Measurements from ENCODE around the gene ROBO1. TPM values are rescaled to one million over a fixed set of nuclear protein-coding genes. Genes with fewer than 3 reads are reported as not detected.

ROBO1 gene
- total RNA-seq, 1 donor from 2014 or later, result 20.8 TPM

GRCh38 chr3:79368403-79368802, 399.4 kb downstream of the ROBO1 start:
- DNase-seq (ENCODE audit: low read depth), result peak; percentile 88

GRCh38 chr3:79367803-79368202, 400.0 kb downstream of the ROBO1 start:
- no peaks in the 10 kb centered on the region for H3K36me3 ChIP-seq (ENCODE audit: control insufficient read depth, insufficient read depth, low read length)
- peaks cover under 1% of the 10 kb centered on the region for H3K27me3 ChIP-seq (ENCODE audit: control insufficient read depth, insufficient read depth, low read length)
- FAIRE-seq, result no peak
- H3K4me3 ChIP-seq (ENCODE audit: low read depth, low read length), result no peak overlapping the region
- peak; percentile 38 for DNase-seq (ENCODE audit: low read depth)
- no peak for TF ChIP-seq CTCF (IDR thresholded peaks at IDR 0.05; ENCODE audit: insufficient read depth, low read length, severe bottlenecking)

More at GRCh38 chr3:79368403-79368802, 399.4 kb downstream of the ROBO1 start:
- TF ChIP-seq CTCF (IDR thresholded peaks at IDR 0.05; ENCODE audit: insufficient read depth, low read length, severe bottlenecking), result no peak
- Histone ChIP-seq H3K4me3 (ENCODE audit: low read depth, low read length) (no peak overlapping the region), H3K36me3 (ENCODE audit: control insufficient read depth, insufficient read depth, low read length) (no peaks in the 10 kb centered on the region), H3K27me3 (ENCODE audit: control insufficient read depth, insufficient read depth, low read length) (no peaks in the 10 kb centered on the region)
- no peak for FAIRE-seq

GRCh38 chr3:79367066-79367465, 400.7 kb downstream of the ROBO1 start:
- Histone ChIP-seq H3K4me3 (ENCODE audit: low read depth, low read length) (no peak overlapping the region), H3K27me3 (ENCODE audit: control insufficient read depth, insufficient read depth, low read length) (peaks cover 2% of the 10 kb centered on the region), H3K36me3 (ENCODE audit: control insufficient read depth, insufficient read depth, low read length) (no peaks in the 10 kb centered on the region)
- DNase-seq (ENCODE audit: low read depth), result peak; percentile 86
- no peak for TF ChIP-seq CTCF (IDR thresholded peaks at IDR 0.05; ENCODE audit: insufficient read depth, low read length, severe bottlenecking)
- no peak for FAIRE-seq

GRCh38 chr3:79366414-79366813, 401.4 kb downstream of the ROBO1 start:
- TF ChIP-seq CTCF (IDR thresholded peaks at IDR 0.05; ENCODE audit: insufficient read depth, low read length, severe bottlenecking), result no peak
- DNase-seq (ENCODE audit: low read depth), result no peak
- peaks cover 2% of the 10 kb centered on the region for H3K27me3 ChIP-seq (ENCODE audit: control insufficient read depth, insufficient read depth, low read length)
- H3K36me3 ChIP-seq (ENCODE audit: control insufficient read depth, insufficient read depth, low read length), result no peaks in the 10 kb centered on the region
- H3K4me3 ChIP-seq (ENCODE audit: low read depth, low read length), result no peak overlapping the region
- FAIRE-seq, result no peak

GRCh38 chr3:79364784-79365183, 403.0 kb downstream of the ROBO1 start:
- no peak for TF ChIP-seq CTCF (IDR thresholded peaks at IDR 0.05; ENCODE audit: insufficient read depth, low read length, severe bottlenecking)
- no peaks in the 10 kb centered on the region for H3K36me3 ChIP-seq (ENCODE audit: control insufficient read depth, insufficient read depth, low read length)
- DNase-seq (ENCODE audit: low read depth) (no peak), FAIRE-seq (no peak)
- peaks cover 2% of the 10 kb centered on the region for H3K27me3 ChIP-seq (ENCODE audit: control insufficient read depth, insufficient read depth, low read length)
- H3K4me3 ChIP-seq (ENCODE audit: low read depth, low read length), result no peak overlapping the region

GRCh38 chr3:79362571-79363270, 405.1 kb downstream of the ROBO1 start:
- no peak for FAIRE-seq
- no peak for DNase-seq (ENCODE audit: low read depth)
- no peak overlapping the region for H3K4me3 ChIP-seq (ENCODE audit: low read depth, low read length)
- TF ChIP-seq CTCF (IDR thresholded peaks at IDR 0.05; ENCODE audit: insufficient read depth, low read length, severe bottlenecking), result no peak
- peaks cover 2% of the 10 kb centered on the region for H3K27me3 ChIP-seq (ENCODE audit: control insufficient read depth, insufficient read depth, low read length)
- no peaks in the 10 kb centered on the region for H3K36me3 ChIP-seq (ENCODE audit: control insufficient read depth, insufficient read depth, low read length)

Measured in bronchial epithelial cell (primary cell).